Heart right ventricle (tissue), 16 donors: ENCODE data around the gene XKR7. TPM values are rescaled to one million over a fixed set of nuclear protein-coding genes. Genes with fewer than 3 reads are reported as not detected.

Source experiments
- ATAC-seq, 8 donors: fragments of 200-7000 bp; cut with Tn5 transposase; one replicate each; pipeline ENCODE4 v1.9.1; 2020; ENCODE audit warnings: mild to moderate bottlenecking in 8 of 8, moderate library complexity in 8 of 8, moderate number of reproducible peaks in 1 of 8
- DNase-seq, 2 donors: peaks; one replicate each; pipeline ENCODE4 v3.0.0-alpha.2; 2020
- H3K27ac ChIP-seq, 10 donors: fragments of 200-600 bp; sonication (generic) in 2 of 10; one replicate each; pipeline versions ENCODE4 v1.5.0 to v1.8.0; 2020 to 2022; ENCODE audit warnings: mild to moderate bottlenecking in 3 of 10
- H3K27me3 ChIP-seq, 7 donors: fragments of 200-600 bp; one replicate each; pipeline ENCODE4 v1.8.0; 2021 to 2022; ENCODE audit warnings: mild to moderate bottlenecking in 2 of 7
- H3K36me3 ChIP-seq, 9 donors: fragments of 200-600 bp; sonication (generic) in 1 of 9; one replicate each; pipeline versions ENCODE4 v1.5.0 to v1.8.0; 2020 to 2022; ENCODE audit warnings: mild to moderate bottlenecking in 2 of 9
- H3K4me1 ChIP-seq, 9 donors: fragments of 200-600 bp; sonication (generic) in 1 of 9; one replicate each; pipeline versions ENCODE4 v1.5.0 to v1.8.0; 2020 to 2022; ENCODE audit warnings: mild to moderate bottlenecking in 4 of 9
- H3K4me3 ChIP-seq, 10 donors: fragments of 200-600 bp; sonication (generic) in 2 of 10; one replicate each; pipeline versions ENCODE4 v1.5.0 to v1.8.0; 2020 to 2022; ENCODE audit warnings: mild to moderate bottlenecking in 7 of 10, moderate library complexity in 2 of 10
- H3K9me3 ChIP-seq, 11 donors: fragments of 200-600 bp in 10 of 11; sonication (generic) in 2 of 11; one replicate each; pipeline versions ENCODE4 v1.5.0 to v1.8.0; 2013 to 2022; ENCODE audit warnings: mild to moderate bottlenecking in 2 of 11, control low read depth in 1 of 11, moderate library complexity in 1 of 11
- WGBS, 2 donors: extraction: QIAGEN DNeasy Blood & Tissue Kit; methylation state at CpG; one replicate each; pipeline ENCODE4 v1.1.7; 2013; ENCODE audit warnings: inconsistent platforms in 1 of 2; 5-methylcytosine and 5-hydroxymethylcytosine counted together
- intact Hi-C, 10 donors: fragments of 100-400 bp; cut with DNase I; formaldehyde crosslinking; loops; one replicate each; pipeline versions ENCODE4 v1.11.1 to v1.14.2; 2022
- polyA plus RNA-seq, 2 donors: library from polyadenylated mRNA; stranded (reverse); fragments of 200-250 nt; gene quantifications; one replicate each; pipeline ENCODE4 v1.2.3, GENCODE V29; 2013
- total RNA-seq, 10 donors: library from RNA; stranded (reverse); fragmentation: NEBNext Ultra II Directional in 3 of 10; extraction: Animal tissue kit (Norgen Biotek cat#: 25700) in 3 of 10; gene quantifications; one replicate each; pipeline versions ENCODE4 v1.2.1 to v1.2.4, GENCODE V29; 2021 to 2023
- TF ChIP-seq, protein P1 (sequence below), 9 donors: fragments of 200-600 bp; sonication (generic) in 2 of 9; IDR thresholded peaks; one replicate each; pipeline versions ENCODE4 v1.5.0 to v1.8.0; 2021 to 2022; ENCODE audit warnings: antibody characterized with exemption in 9 of 9, mild to moderate bottlenecking in 5 of 9, moderate library complexity in 1 of 9
- donor health status: Arrhythmogenic right ventricular cardiomyopathy.
- donor health status: ischemic (EF 13 %, LVEDD 7.1; RV severe dilation, severe dysfunction).
- donor health status: healthy with polysubstance abuse.
- donor health status: DM: no; HTN: yes; CAD: no.
- donor health status: DM: no; HTN: no; CAD: no.
- donor health status: ischemic (EF 25% LVEDD 6.9; RV normal size, moderate dysfunction).
- donor health status: ischemic (EF 25% LVEDD 5.7; RV mildly dilated, moderate dysfunction).
- donor health status: healthy.
- donor health status: DM: yes; HTN: yes; CAD: no.
- donor health status: Ischemic cardiomyopathy.
- donor health status: ischemic (EF 35%, LVEDD 5.7; RV mildly dilated, moderate dysfunction).
- donor health status: nonischemic (EF 11% LVEDD 7.7; RV severe dilation, severe dysfunction).
- donor health status: DM: yes; HTN: yes; CAD: no.
- donor health status: PGD.
- donor health status: ischemic (EF 29% LVEDD 5.4; RV normal size, mild dysfunction).
- donor health status: nonischemic (EF 23%, LVEDD 6.1; RV moderate dilation, normal function).

XKR7 gene
- total and polyA plus RNA-seq, 12 donors = not detected

DNA sequence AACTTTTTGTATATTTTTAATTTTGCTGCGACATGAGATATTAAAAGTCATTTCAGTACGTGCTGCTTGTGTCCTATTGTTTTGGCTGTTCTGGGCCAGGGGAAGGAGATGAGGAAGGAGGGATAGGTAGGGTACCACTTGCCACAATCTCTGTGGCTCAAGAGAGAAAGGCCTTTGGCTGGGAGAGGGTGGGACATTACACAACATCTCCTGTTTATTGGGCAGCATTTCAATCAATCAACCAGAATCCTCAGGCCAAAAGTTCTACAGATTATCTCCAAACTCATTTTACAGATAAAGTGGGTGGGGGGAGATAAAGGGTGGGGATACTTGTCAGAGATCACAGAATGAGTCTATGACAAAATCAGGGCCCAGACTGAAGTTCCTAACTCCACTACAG lies 35.4 kb downstream of the XKR7 start:
- Histone ChIP-seq H3K4me3 (no peak overlapping the region), H3K4me1 (peaks cover 0 to 44% (median 23%) of the 10 kb centered on the region in 9 donors), H3K27me3 (no peaks in the 10 kb centered on the region), H3K9me3 (no peaks in the 10 kb centered on the region), H3K27ac (no peak overlapping the region), H3K36me3 (no peaks in the 10 kb centered on the region)
- WGBS, 2 donors = 75 to 81% methylated on average over 2 of the region's 2 CpGs
- TF ChIP-seq, protein P1, sequence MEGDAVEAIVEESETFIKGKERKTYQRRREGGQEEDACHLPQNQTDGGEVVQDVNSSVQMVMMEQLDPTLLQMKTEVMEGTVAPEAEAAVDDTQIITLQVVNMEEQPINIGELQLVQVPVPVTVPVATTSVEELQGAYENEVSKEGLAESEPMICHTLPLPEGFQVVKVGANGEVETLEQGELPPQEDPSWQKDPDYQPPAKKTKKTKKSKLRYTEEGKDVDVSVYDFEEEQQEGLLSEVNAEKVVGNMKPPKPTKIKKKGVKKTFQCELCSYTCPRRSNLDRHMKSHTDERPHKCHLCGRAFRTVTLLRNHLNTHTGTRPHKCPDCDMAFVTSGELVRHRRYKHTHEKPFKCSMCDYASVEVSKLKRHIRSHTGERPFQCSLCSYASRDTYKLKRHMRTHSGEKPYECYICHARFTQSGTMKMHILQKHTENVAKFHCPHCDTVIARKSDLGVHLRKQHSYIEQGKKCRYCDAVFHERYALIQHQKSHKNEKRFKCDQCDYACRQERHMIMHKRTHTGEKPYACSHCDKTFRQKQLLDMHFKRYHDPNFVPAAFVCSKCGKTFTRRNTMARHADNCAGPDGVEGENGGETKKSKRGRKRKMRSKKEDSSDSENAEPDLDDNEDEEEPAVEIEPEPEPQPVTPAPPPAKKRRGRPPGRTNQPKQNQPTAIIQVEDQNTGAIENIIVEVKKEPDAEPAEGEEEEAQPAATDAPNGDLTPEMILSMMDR (IDR thresholded peaks at IDR 0.05) = no peak
- intact Hi-C loops = no loop called here
- ATAC-seq (no peak), DNase-seq (no peak)

DNA sequence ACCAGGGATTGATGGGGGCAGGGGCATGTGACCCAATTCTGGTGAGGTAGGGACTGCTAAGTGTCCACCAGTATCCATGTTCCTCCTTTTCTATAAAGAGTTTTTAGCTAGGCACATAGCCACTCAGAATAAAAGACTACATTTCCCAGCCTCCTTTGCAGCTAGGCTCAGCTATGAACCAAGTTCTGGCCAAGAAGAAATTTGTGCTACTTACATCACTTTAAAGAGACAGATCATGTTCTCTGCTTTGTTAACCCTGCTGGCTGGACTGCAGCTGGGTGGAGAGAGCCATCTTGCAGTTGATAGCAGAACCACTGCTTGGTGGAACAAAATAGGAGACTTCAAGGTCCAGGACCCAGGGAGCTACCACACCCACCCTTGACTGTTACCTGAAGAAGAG lies 37.0 kb downstream of the XKR7 start:
- H3K36me3 ChIP-seq = no peaks in the 10 kb centered on the region
- peak overlapping the region in 2 of 10 donors; percentile 92 to 95 for H3K27ac ChIP-seq
- peaks cover 0 to 60% (median 35%) of the 10 kb centered on the region in 9 donors for H3K4me1 ChIP-seq
- DNase-seq (no peak), ATAC-seq (no peak)
- H3K27me3 ChIP-seq = no peaks in the 10 kb centered on the region
- TF ChIP-seq, protein P1 (IDR thresholded peaks at IDR 0.05) = no peak
- intact Hi-C loops = no loop called here
- H3K4me3 ChIP-seq = no peak overlapping the region
- H3K9me3 ChIP-seq = no peaks in the 10 kb centered on the region

DNA sequence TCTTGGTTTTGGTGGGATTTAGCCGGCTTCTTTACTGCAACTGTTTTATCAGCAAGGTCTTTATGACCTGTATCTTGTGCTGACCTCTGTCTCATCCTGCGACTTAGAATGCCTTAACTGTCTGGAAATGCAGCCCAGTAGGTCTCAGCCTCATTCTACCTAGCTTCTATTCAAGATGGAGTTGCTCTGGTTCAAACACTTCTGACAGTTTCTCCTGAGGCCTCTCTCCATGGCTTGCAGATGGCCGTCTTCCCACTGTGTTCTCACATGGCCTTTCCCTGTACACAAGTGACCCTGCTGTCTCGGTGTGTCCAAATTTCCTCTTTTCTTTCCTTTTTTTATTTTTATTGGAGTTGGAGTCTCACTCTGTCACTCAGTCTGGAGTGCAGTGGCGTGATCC lies 38.1 kb downstream of the XKR7 start:
- intact Hi-C loops = no loop called here
- DNase-seq (no peak), ATAC-seq (no peak)
- peaks cover 0 to 4% (median 0%) of the 10 kb centered on the region in 7 donors for H3K27me3 ChIP-seq
- no peaks in the 10 kb centered on the region for H3K9me3 ChIP-seq
- WGBS, 2 donors = 83 to 92% methylated on average over 5 of the region's 5 CpGs
- H3K4me1 ChIP-seq = peaks cover 0 to 60% (median 35%) of the 10 kb centered on the region in 9 donors
- H3K27ac ChIP-seq = peak overlapping the region in 7 of 10 donors; percentile 73 to 95 (median 84)
- H3K36me3 ChIP-seq = no peaks in the 10 kb centered on the region
- TF ChIP-seq, protein P1 (IDR thresholded peaks at IDR 0.05) = no peak
- H3K4me3 ChIP-seq = no peak overlapping the region

DNA sequence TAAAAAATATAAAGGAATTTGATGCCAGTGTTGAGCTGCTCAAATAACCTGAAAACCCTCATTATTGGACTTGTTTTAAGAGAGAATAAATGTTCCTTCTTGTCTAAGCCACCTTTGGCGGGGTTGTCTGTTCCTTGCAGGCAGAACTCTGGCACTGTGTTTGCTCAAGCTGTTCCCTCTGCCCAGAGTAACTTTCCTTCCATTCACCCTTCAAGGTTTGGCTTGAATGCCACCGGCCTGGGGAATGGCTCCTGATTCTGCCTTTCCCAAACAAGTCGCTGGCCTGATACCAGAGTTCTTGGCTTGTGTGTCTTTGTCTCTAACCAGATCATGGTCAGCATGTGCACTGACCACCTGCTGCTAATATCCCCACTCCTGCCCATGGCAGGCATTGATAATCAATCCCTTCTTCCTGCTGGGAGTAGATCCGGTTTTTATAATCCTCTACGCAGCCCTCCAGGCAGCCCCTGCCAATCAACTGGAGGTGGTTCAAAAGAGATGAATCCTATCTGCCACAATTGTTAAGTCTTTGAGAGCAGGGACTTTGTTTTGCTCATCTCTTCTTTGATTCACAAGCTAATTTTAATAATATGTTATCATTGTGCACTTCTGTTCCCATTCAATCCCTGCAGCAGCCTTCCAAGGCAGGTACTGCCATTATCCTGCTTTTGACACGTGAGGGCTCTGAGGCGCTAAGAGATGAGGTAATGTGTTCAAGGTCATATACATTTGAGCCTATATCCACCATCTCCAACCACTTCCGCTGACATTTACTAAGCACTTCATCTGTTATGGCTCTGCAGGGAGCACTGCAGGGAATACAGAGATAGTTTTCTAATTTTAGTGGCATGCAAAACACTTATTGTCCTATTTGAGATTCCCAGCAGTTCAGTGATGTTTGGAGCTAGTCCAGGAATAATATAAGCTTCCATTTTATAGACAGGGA lies 39.2 kb downstream of the XKR7 start:
- Histone ChIP-seq H3K36me3 (no peaks in the 10 kb centered on the region), H3K27me3 (peaks cover 0 to 7% (median 2%) of the 10 kb centered on the region in 7 donors), H3K9me3 (no peaks in the 10 kb centered on the region), H3K27ac (peak overlapping the region; percentile 7 to 95 (median 83)), H3K4me1 (peaks cover 0 to 63% (median 35%) of the 10 kb centered on the region in 9 donors), H3K4me3 (no peak overlapping the region)
- intact Hi-C loops = no loop called here
- WGBS, 2 donors = 39 to 46% methylated on average over 8 of the region's 8 CpGs
- ATAC-seq = peak in 6 of 8 donors; percentile 6 to 43 (median 16)
- TF ChIP-seq, protein P1 (IDR thresholded peaks at IDR 0.05) = no peak
- no peak for DNase-seq
